ENCODE results near the gene GRB2. TPM values are rescaled to one million over a fixed set of nuclear protein-coding genes. Genes with fewer than 3 reads are reported as not detected.
"Not testable (repeated sequence)": the region's sequence is repeated elsewhere in the genome, so short reads cannot be mapped to it uniquely, and the experiment has no call there.

GRB2 gene
- total RNA-seq, 1 experiment from 2014 or later = 106 TPM

DNA sequence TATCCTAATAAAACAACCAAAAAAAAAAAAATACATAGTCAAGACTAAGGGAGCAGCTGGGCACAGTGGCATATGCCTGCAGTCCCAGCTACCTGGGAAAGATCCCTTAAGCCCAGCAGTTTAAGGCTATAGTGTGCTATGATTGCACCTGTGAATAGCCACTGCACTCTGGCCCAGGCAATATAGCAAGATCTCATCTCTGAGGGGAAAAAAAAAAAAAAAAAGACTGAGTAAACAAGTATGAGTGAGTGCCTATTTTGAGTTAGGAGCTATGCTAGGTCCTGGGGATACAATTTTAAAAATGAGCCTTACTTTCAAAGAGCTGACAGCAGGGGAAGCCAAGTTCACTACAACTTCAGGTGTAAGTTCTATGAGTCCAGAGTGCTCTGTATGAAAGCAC lies 55.4 kb downstream of the GRB2 start:
- peaks cover 87% of the 10 kb centered on the region for H3K79me2 ChIP-seq (ENCODE audit: low read length)
- H3K36me3 ChIP-seq (ENCODE audit: insufficient read depth, low read length) = no peaks in the 10 kb centered on the region
- peaks cover 49% of the 10 kb centered on the region for H4K20me1 ChIP-seq (ENCODE audit: insufficient read depth, low read depth, low read length)
- H3K4me2 ChIP-seq (ENCODE audit: low read depth, low read length, poor library complexity, severe bottlenecking) = peak overlapping the region; percentile 69
- H3K27me3 ChIP-seq (ENCODE audit: low read length) = no peaks in the 10 kb centered on the region
- peaks cover 81% of the 10 kb centered on the region for H3K4me1 ChIP-seq (ENCODE audit: low read length)
- H3K9ac ChIP-seq (ENCODE audit: low read length) = no peak overlapping the region
- H3K27ac ChIP-seq (ENCODE audit: low read length) = peak overlapping the region; percentile 90
- H3K9me3 ChIP-seq (ENCODE audit: low read length) = no peaks in the 10 kb centered on the region
- H3K4me3 ChIP-seq (ENCODE audit: low read length) = 0 out of 2 replicates have a peak overlapping the region, but pooled peaks have one; percentile 18
- no peak overlapping the region for H2AFZ ChIP-seq (ENCODE audit: low read length)
- no peaks in the 10 kb centered on the region for H3K9me2 ChIP-seq (replicated peaks; ENCODE audit: insufficient read depth, low read length)
- DNase-seq = no peak

DNA sequence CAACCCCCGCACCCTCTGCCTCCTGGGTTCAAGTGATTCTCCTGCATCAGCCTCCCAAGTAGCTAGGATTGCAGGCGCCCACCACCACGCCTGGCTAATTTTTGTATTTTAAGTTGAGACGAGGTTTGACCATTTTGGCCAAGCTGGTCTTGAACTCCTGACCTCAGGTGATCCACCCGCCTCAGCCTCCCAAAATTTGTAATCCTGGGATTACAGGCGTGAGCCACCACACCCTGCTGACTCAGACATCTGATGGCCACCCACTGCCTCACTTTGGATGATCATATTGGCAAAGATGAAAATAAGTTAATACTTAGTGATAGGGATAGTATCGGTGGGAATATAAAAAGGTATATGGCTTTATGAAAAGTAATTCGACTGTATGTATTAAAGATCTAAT lies 55.9 kb downstream of the GRB2 start:
- no peak for DNase-seq
- no peaks in the 10 kb centered on the region for H3K9me3 ChIP-seq (ENCODE audit: low read length)
- H3K27me3 ChIP-seq (ENCODE audit: low read length) = no peaks in the 10 kb centered on the region
- peak overlapping the region; percentile 90 for H3K27ac ChIP-seq (ENCODE audit: low read length)
- no peaks in the 10 kb centered on the region for H3K9me2 ChIP-seq (replicated peaks; ENCODE audit: insufficient read depth, low read length)
- peaks cover 49% of the 10 kb centered on the region for H4K20me1 ChIP-seq (ENCODE audit: insufficient read depth, low read depth, low read length)
- no peaks in the 10 kb centered on the region for H3K36me3 ChIP-seq (ENCODE audit: insufficient read depth, low read length)
- H3K4me3 ChIP-seq (ENCODE audit: low read length) = 0 out of 2 replicates have a peak overlapping the region, but pooled peaks have one; percentile 18
- H3K4me1 ChIP-seq (ENCODE audit: low read length) = peaks cover 85% of the 10 kb centered on the region
- peak overlapping the region; percentile 32; the same call in 1 of the 2 replicates for H3K9ac ChIP-seq (ENCODE audit: low read length)
- H2AFZ ChIP-seq (ENCODE audit: low read length) = no peak overlapping the region
- H3K4me2 ChIP-seq (ENCODE audit: low read depth, low read length, poor library complexity, severe bottlenecking) = peak overlapping the region; percentile 69
- H3K79me2 ChIP-seq (ENCODE audit: low read length) = peaks cover 84% of the 10 kb centered on the region

DNA sequence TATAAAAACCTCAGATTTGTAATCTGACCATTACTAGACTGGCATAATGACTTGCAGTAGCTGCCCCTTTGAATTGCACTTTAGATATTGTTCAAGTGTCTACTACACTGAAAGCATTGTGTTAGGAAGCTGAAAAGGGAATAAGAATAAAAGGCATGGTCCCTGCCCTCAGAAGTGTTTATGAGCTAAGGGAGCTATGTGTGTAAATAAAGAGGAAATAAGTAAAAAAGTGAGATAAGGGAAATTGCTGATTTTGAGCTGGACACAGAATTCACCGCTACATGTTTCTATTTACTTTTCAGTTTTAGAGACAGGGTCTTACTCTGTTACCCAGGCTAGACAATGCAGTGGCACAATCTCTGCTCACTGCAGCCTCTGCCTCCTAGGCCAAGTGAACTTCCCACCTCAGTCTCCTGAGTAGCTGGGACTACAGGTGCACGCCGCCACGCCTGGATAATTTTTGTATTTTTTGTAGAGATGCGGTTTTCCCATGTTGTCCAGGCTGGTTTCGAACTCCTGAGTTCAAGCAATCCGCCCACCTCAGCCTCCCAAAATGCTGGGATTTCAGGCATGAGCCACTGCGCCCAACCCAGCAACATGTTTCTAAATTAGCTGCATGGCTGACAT lies 57.0 kb downstream of the GRB2 start:
- Histone ChIP-seq H3K9me3 (ENCODE audit: low read length) (no peaks in the 10 kb centered on the region), H3K27me3 (ENCODE audit: low read length) (no peaks in the 10 kb centered on the region), H3K36me3 (ENCODE audit: insufficient read depth, low read length) (no peaks in the 10 kb centered on the region), H3K4me2 (ENCODE audit: low read depth, low read length, poor library complexity, severe bottlenecking) (peak overlapping the region; percentile 69), H3K79me2 (ENCODE audit: low read length) (peaks cover 88% of the 10 kb centered on the region), H3K4me3 (ENCODE audit: low read length) (peak overlapping the region; percentile 53; the same call in 1 of the 2 replicates), H3K4me1 (ENCODE audit: low read length) (peaks cover 96% of the 10 kb centered on the region), H3K9me2 (replicated peaks; ENCODE audit: insufficient read depth, low read length) (no peaks in the 10 kb centered on the region), H3K27ac (ENCODE audit: low read length) (peak overlapping the region; percentile 90), H4K20me1 (ENCODE audit: insufficient read depth, low read depth, low read length) (peaks cover 49% of the 10 kb centered on the region), H2AFZ (ENCODE audit: low read length) (no peak overlapping the region), H3K9ac (ENCODE audit: low read length) (peak overlapping the region; percentile 61)
- DNase-seq = no peak

DNA sequence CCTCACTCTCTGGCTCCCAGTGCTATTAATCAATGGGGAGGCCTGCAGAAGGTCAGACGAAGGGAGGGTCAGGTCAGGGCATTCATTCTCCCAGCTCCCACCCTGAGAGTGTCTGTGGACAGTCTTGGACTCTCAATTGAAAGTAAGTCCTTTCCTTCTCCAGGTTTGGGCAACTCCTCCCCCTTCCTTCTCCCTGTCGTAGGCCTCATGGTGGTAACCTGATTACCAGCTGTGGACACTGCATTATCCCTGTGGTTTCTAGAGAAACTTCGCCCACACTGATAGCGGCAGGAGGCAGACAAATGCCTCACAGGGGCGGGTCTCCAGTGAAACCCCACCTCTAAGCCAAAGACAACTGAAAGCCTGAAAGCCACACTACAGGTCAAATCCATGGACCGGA lies 58.6 kb downstream of the GRB2 start:
- Histone ChIP-seq H3K79me2 (ENCODE audit: low read length) (peaks cover 91% of the 10 kb centered on the region), H3K9me2 (replicated peaks; ENCODE audit: insufficient read depth, low read length) (no peaks in the 10 kb centered on the region), H3K36me3 (ENCODE audit: insufficient read depth, low read length) (no peaks in the 10 kb centered on the region), H2AFZ (ENCODE audit: low read length) (no peak overlapping the region), H3K4me3 (ENCODE audit: low read length) (peak overlapping the region; percentile 53), H3K27ac (ENCODE audit: low read length) (peak overlapping the region; percentile 90), H3K27me3 (ENCODE audit: low read length) (no peaks in the 10 kb centered on the region), H3K9me3 (ENCODE audit: low read length) (no peaks in the 10 kb centered on the region), H3K9ac (ENCODE audit: low read length) (peak overlapping the region; percentile 61), H4K20me1 (ENCODE audit: insufficient read depth, low read depth, low read length) (peaks cover 49% of the 10 kb centered on the region), H3K4me1 (ENCODE audit: low read length) (peaks cover 100% of the 10 kb centered on the region), H3K4me2 (ENCODE audit: low read depth, low read length, poor library complexity, severe bottlenecking) (peak overlapping the region; percentile 69)
- DNase-seq = peak; percentile 55

DNA sequence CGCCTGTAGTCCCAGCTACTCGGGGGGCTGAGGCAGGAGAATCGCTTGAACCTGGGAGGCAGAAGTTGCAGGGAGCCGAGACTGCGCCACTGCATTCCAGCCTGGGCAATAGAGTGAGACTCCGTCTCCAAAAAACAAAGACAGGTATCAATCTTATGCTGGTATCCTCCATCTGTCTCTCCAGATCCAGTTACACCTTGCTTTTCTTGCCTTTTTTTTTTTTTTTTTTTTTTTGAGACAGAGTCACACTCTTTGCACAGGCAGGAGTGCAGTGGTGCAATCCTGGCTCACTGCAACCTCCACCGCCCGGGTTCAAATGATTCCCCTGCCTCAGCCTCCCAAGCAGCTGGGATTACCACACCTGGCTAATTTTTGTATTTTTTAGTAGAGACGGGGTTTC lies 59.1 kb downstream of the GRB2 start:
- Histone ChIP-seq H4K20me1 (ENCODE audit: insufficient read depth, low read depth, low read length) (peaks cover 46% of the 10 kb centered on the region), H3K27ac (ENCODE audit: low read length) (peak overlapping the region; percentile 90), H3K4me3 (ENCODE audit: low read length) (peak overlapping the region; percentile 53), H3K79me2 (ENCODE audit: low read length) (peaks cover 91% of the 10 kb centered on the region), H3K9ac (ENCODE audit: low read length) (peak overlapping the region; percentile 61), H3K4me1 (ENCODE audit: low read length) (peaks cover 99% of the 10 kb centered on the region), H3K4me2 (ENCODE audit: low read depth, low read length, poor library complexity, severe bottlenecking) (peak overlapping the region; percentile 69)
- DNase-seq = peak; percentile 53
- not testable (repeated sequence) for H2AFZ ChIP-seq (ENCODE audit: low read length); H3K9me2 ChIP-seq (replicated peaks; ENCODE audit: insufficient read depth, low read length); H3K9me3 ChIP-seq (ENCODE audit: low read length); H3K36me3 ChIP-seq (ENCODE audit: insufficient read depth, low read length); H3K27me3 ChIP-seq (ENCODE audit: low read length)

DNA sequence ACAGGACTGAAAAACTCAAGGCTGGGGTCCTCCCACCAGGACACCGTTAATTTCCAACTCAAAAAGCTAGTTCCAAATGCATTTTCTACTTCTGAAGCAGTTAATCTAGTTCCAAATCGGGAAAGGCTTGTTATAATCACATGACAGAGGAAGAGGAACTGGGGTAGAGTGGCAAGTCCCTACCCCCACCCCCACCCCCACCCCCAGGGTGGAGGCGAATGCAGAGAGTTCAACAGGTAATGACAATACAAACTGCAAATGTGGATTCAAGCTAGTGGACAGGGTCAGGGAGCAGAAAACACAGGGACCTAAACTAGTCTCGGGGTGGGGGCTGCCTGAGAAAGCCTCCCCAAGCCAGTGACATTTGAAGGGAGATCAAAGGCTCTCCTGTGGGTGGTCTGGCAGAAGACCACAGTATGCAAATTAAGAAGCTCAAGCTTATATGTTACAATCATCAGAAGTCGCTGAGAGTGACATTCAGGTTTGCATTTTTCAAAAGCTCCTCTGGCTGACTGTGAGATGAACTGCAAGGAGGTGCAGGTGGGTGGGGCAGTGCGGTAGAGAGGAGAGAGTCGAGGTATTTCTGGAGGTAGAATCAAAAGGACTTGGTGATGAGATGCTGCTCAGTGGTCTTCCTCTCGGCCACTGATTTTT lies 59.8 kb downstream of the GRB2 start:
- no peaks in the 10 kb centered on the region for H3K36me3 ChIP-seq (ENCODE audit: insufficient read depth, low read length)
- no peaks in the 10 kb centered on the region for H3K27me3 ChIP-seq (ENCODE audit: low read length)
- H3K4me1 ChIP-seq (ENCODE audit: low read length) = peaks cover 97% of the 10 kb centered on the region
- H3K4me2 ChIP-seq (ENCODE audit: low read depth, low read length, poor library complexity, severe bottlenecking) = peak overlapping the region; percentile 69
- peak overlapping the region; percentile 53 for H3K4me3 ChIP-seq (ENCODE audit: low read length)
- peaks cover 91% of the 10 kb centered on the region for H3K79me2 ChIP-seq (ENCODE audit: low read length)
- peak overlapping the region; percentile 90 for H3K27ac ChIP-seq (ENCODE audit: low read length)
- peak; percentile 94 for DNase-seq
- H3K9me2 ChIP-seq (replicated peaks; ENCODE audit: insufficient read depth, low read length) = no peaks in the 10 kb centered on the region
- peak overlapping the region; percentile 61 for H3K9ac ChIP-seq (ENCODE audit: low read length)
- no peaks in the 10 kb centered on the region for H3K9me3 ChIP-seq (ENCODE audit: low read length)
- no peak overlapping the region for H2AFZ ChIP-seq (ENCODE audit: low read length)
- H4K20me1 ChIP-seq (ENCODE audit: insufficient read depth, low read depth, low read length) = peaks cover 41% of the 10 kb centered on the region

DNA sequence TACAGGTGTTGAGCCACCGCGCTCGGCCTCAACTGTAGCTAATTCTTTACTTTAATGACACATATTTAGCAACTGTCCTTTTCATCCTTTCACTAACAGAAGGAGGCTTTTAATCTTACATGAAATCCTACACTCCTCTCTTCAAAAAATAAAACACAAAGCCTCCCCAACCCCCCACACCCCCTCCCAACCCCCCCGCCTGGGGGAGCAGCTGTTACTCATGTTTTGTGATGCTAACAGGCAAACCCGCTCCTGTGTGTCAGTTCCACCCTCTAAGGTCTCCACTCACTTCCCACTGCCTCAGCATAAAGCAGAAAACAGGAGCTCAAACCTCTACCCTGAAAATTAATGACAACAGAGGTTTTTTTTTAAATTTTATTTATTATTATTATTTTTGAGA lies 60.8 kb downstream of the GRB2 start:
- Histone ChIP-seq H3K9me3 (ENCODE audit: low read length) (no peaks in the 10 kb centered on the region), H3K4me3 (ENCODE audit: low read length) (0 out of 2 replicates have a peak overlapping the region, but pooled peaks have one; percentile 46), H3K4me2 (ENCODE audit: low read depth, low read length, poor library complexity, severe bottlenecking) (peak overlapping the region; percentile 69), H3K79me2 (ENCODE audit: low read length) (peaks cover 91% of the 10 kb centered on the region), H3K27ac (ENCODE audit: low read length) (peak overlapping the region; percentile 90), H3K27me3 (ENCODE audit: low read length) (no peaks in the 10 kb centered on the region), H3K9ac (ENCODE audit: low read length) (peak overlapping the region; percentile 37), H3K36me3 (ENCODE audit: insufficient read depth, low read length) (no peaks in the 10 kb centered on the region), H2AFZ (ENCODE audit: low read length) (no peak overlapping the region), H3K9me2 (replicated peaks; ENCODE audit: insufficient read depth, low read length) (no peaks in the 10 kb centered on the region), H4K20me1 (ENCODE audit: insufficient read depth, low read depth, low read length) (peaks cover 37% of the 10 kb centered on the region), H3K4me1 (ENCODE audit: low read length) (peaks cover 97% of the 10 kb centered on the region)
- DNase-seq = peak; percentile 57

DNA sequence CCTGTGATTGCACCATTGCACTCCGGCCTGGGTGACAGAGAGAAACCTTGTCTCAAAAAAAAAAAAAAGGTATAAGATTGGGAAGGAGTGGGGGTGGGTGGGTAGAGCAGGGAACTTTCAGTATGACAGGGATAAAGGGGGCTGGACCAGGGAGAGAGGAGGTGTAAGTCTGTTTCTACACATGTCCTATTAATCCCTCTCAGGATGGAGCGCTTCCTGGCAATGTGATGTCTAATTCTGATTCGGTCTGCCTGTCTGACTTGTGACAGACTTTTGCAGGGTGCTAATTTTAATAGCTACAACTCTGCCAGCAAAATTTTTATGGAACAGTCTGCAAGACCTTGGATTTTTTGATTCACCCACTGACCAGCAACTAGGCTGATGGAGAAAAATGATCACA lies 62.5 kb downstream of the GRB2 start:
- DNase-seq = no peak
- H3K4me3 ChIP-seq (ENCODE audit: low read length) = no peak overlapping the region
- peak overlapping the region; percentile 90 for H3K27ac ChIP-seq (ENCODE audit: low read length)
- no peaks in the 10 kb centered on the region for H3K9me2 ChIP-seq (replicated peaks; ENCODE audit: insufficient read depth, low read length)
- H3K36me3 ChIP-seq (ENCODE audit: insufficient read depth, low read length) = no peaks in the 10 kb centered on the region
- H3K9me3 ChIP-seq (ENCODE audit: low read length) = no peaks in the 10 kb centered on the region
- H3K79me2 ChIP-seq (ENCODE audit: low read length) = peaks cover 90% of the 10 kb centered on the region
- peaks cover 22% of the 10 kb centered on the region for H4K20me1 ChIP-seq (ENCODE audit: insufficient read depth, low read depth, low read length)
- no peaks in the 10 kb centered on the region for H3K27me3 ChIP-seq (ENCODE audit: low read length)
- no peak overlapping the region for H2AFZ ChIP-seq (ENCODE audit: low read length)
- peak overlapping the region; percentile 69 for H3K4me2 ChIP-seq (ENCODE audit: low read depth, low read length, poor library complexity, severe bottlenecking)
- H3K9ac ChIP-seq (ENCODE audit: low read length) = peak overlapping the region; percentile 37; the same call in 1 of the 2 replicates
- H3K4me1 ChIP-seq (ENCODE audit: low read length) = peaks cover 96% of the 10 kb centered on the region

Data from Karpas-422 (cell line).